ENCODE data around the gene SLC14A1.

- TF ChIP-seq CTCF (IDR thresholded peaks at IDR 0.05), result no peak
- TF ChIP-seq POLR2A (IDR thresholded peaks at IDR 0.05), result no peak
Measured at GRCh38 chr18:45686891-45687611, 36.9 kb upstream of the SLC14A1 start.
